Nephron (organoid): ENCODE measurements around the gene ATG2A.
A peak's percentile ranks its signal among the peaks of the same experiment; 100 is the strongest.

Experiments
- H3K27ac Mint-ChIP-seq, 3 experiments: 2 replicates each; pipeline ENCODE4 v1.8.0; 2020; ENCODE audit warnings: mixed read lengths in 3 of 3, mild to moderate bottlenecking in 2 of 3, moderate library complexity in 1 of 3
- H3K27me3 Mint-ChIP-seq: 2 replicates; pipeline ENCODE4 v1.8.0; 2021; ENCODE audit warnings: low read depth, mild to moderate bottlenecking, moderate library complexity, mixed read lengths
- H3K36me3 Mint-ChIP-seq: 2 replicates; pipeline ENCODE4 v1.8.0; 2020; ENCODE audit warnings: low read depth, mixed read lengths
- H3K4me1 Mint-ChIP-seq: 2 replicates; pipeline ENCODE4 v1.8.0; 2020; ENCODE audit warnings: mixed read lengths
- H3K4me3 Mint-ChIP-seq, 3 experiments: 2 replicates each; pipeline ENCODE4 v1.8.0; 2020; ENCODE audit warnings: mild to moderate bottlenecking in 3 of 3, mixed read lengths in 3 of 3, moderate library complexity in 2 of 3
- H3K9me3 Mint-ChIP-seq: 2 replicates; pipeline ENCODE4 v1.8.0; 2020; ENCODE audit warnings: mixed read lengths
- TF ChIP-seq, protein P1 (sequence below), 3 experiments: fragments of 200-600 bp; sonication (generic); IDR thresholded peaks; one replicate each; pipeline ENCODE4 v1.5.0; 2021; ENCODE audit warnings: antibody characterized with exemption in 3 of 3; ENCODE audit not compliant: unreplicated experiment in 3 of 3

Gene ATG2A

DNA sequence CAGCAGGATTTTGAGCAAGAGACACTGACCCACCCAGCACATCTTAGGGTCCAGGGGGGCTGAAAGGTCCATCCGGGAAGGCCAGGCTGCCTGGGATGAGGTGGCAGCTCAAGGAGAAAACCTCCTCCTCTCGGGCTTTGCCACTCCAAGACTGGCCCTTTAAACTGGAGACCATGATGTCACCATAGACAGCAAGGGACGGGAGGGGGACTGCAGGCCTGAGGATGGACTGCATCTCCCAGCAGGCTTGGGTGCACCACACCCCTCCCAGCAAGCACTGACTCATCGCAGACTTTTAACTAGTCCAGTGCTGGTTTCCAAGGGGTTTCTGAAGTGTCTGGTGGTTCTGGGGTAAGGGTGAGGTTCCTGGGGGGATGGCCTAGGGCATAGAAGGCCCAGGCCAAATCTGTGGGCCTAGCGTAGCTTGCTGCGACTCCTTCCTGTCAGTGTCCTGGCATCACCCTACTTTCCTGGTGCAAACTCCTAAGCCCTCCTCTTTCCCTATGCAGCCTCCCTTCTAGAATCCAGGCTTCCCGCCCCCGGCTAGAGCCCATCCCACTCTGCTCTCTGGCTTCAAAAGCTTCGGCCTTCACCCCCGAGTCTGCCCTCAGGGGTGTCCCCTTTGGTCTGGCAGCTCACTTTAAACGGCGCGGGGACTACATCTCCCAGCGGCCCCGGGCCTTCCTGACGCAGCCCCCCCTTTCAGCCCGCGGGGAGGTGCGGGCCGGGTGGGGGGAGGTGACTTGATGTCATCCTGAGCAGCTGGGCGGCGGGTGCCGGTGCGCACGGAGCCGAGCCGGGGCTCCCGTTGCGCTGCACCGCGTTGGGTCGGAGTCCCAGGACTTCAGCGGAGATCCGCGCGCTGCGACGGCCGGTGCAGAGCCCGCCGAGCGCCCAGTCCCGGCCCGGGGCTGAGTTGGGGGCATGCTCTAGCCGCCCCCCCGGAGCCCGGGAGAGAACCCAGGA is 7.2 kb upstream of the ATG2A start, which contains the start of gene PPP2R5B:
TSS of gene PPP2R5B (plus strand) at position 746 of the 966 bp plus-strand sequence. CDS start 1,046 bp downstream, outside the sequence.
- TF ChIP-seq, protein P1, sequence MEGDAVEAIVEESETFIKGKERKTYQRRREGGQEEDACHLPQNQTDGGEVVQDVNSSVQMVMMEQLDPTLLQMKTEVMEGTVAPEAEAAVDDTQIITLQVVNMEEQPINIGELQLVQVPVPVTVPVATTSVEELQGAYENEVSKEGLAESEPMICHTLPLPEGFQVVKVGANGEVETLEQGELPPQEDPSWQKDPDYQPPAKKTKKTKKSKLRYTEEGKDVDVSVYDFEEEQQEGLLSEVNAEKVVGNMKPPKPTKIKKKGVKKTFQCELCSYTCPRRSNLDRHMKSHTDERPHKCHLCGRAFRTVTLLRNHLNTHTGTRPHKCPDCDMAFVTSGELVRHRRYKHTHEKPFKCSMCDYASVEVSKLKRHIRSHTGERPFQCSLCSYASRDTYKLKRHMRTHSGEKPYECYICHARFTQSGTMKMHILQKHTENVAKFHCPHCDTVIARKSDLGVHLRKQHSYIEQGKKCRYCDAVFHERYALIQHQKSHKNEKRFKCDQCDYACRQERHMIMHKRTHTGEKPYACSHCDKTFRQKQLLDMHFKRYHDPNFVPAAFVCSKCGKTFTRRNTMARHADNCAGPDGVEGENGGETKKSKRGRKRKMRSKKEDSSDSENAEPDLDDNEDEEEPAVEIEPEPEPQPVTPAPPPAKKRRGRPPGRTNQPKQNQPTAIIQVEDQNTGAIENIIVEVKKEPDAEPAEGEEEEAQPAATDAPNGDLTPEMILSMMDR (IDR thresholded peaks at IDR 0.05; ENCODE audit: unreplicated experiment in 3 of 3), result no peak
- H3K4me3 Mint-ChIP-seq, result peak within 1 kb of the TSS; percentile 97 to 99 (median 99)
- H3K9me3 Mint-ChIP-seq, result no peaks in the 10 kb centered on the region
- H3K27ac Mint-ChIP-seq, result peak within 1 kb of the TSS; percentile 94 to 99 (median 98)
- peaks cover 8% of the 10 kb centered on the region for H3K36me3 Mint-ChIP-seq
- H3K27me3 Mint-ChIP-seq, result no peaks in the 10 kb centered on the region
- peaks cover 13% of the 10 kb centered on the region for H3K4me1 Mint-ChIP-seq

DNA sequence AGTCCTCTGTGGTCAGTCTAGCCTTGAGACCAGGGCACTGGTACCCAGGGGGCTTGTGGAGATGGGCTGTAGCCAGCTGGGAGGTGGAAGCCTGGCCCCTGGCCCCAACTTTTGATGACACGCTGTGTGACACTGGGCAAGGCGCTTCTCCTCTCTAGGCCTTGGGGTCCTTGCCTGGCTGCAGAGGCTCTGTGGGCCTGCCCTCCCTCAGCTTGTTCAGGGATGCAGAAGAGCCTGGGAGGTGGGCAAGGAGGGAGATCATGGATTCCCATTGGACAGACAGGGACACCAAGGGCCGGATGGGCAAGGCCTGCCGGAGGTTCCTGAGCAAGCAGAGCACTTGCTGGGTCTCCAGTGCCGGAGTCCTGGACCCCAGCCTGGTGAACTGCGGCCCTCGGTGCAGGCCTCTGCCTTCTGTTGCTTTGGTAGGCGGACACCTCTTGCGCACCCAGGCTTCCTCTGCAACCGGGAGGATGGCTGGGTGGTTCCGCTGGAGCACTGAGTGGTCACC is 6.2 kb upstream of the ATG2A start:
- Mint-ChIP-seq H3K27me3 (no peaks in the 10 kb centered on the region), H3K36me3 (peaks cover 7% of the 10 kb centered on the region), H3K4me3 (peak overlapping the region; percentile 29 to 99 (median 97)), H3K4me1 (peaks cover 13% of the 10 kb centered on the region), H3K27ac (peak overlapping the region in 1 of 3 experiments; percentile 99), H3K9me3 (no peaks in the 10 kb centered on the region)
- TF ChIP-seq, protein P1 (IDR thresholded peaks at IDR 0.05; ENCODE audit: unreplicated experiment in 3 of 3), result no peak

DNA sequence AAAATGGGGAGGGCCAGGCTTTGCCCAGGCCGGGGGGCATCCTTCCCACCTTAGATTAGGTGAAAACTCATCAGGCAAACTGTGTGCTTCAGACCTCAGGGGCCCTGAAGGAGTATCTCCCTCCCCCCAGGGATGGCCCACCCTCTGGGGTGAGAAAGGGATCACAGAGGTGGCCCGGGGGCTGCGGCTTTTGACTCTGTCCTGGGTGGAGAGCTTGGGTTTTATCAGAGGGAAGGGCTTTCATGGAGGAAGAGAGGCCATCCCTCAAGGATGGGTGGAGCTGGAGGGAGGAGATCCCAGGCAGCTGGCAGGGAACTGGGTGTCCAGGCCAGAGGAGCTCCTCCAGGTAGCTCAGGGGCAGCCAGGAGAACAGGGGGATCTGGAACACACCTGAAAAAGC is 4.4 kb upstream of the ATG2A start:
- Mint-ChIP-seq H3K27ac (peak overlapping the region in 1 of 3 experiments; percentile 39), H3K9me3 (no peaks in the 10 kb centered on the region), H3K36me3 (no peaks in the 10 kb centered on the region), H3K4me1 (peaks cover 22% of the 10 kb centered on the region), H3K4me3 (peak overlapping the region in 2 of 3 experiments; percentile 47 to 67), H3K27me3 (no peaks in the 10 kb centered on the region)
- TF ChIP-seq, protein P1 (IDR thresholded peaks at IDR 0.05; ENCODE audit: unreplicated experiment in 3 of 3), result no peak

DNA sequence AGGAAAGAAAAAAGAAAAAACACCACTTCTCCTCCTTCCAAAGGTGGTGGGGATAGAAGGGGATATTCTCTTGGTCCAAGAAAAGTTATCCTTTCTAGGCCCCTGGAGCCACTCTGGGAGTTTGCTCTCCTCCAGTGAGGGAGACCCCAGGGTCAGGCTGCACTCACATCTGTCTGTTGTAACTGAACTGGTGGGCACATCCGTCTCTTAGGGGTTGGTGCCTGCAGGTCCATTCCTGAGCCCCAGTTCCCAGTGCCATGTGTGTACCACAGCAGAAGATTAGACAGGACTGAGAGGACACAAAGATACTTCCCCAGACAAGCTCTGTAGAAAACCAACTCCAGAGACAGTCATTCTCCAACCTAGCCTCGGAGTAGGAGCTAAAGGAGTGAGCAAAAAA is 3.1 kb upstream of the ATG2A start:
- no peaks in the 10 kb centered on the region for H3K36me3 Mint-ChIP-seq
- H3K4me1 Mint-ChIP-seq, result peaks cover 22% of the 10 kb centered on the region
- H3K27ac Mint-ChIP-seq, result peak overlapping the region in 1 of 3 experiments; percentile 67
- H3K4me3 Mint-ChIP-seq, result no peak overlapping the region
- H3K9me3 Mint-ChIP-seq, result no peaks in the 10 kb centered on the region
- H3K27me3 Mint-ChIP-seq, result no peaks in the 10 kb centered on the region
- TF ChIP-seq, protein P1 (IDR thresholded peaks at IDR 0.05; ENCODE audit: unreplicated experiment in 3 of 3), result no peak

DNA sequence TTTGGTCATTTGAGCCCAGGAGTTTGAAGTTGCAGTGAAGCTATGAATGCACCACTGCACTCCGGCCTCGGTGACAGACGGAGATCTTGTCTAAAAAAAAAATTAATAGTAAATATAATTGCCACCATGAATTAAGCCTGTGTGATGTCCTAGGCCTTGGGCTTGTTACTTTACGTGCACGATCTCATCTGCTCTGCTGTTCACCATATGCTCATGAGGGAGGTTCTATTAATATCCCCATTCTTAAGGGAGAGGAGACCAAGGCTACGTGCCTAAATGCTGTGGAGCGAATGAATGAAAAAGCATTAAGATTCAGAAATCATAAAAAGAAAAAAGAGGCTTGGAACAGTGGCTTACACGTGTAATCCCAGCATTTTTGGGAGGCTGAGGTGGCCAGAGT is 2.6 kb upstream of the ATG2A start:
- H3K9me3 Mint-ChIP-seq, result no peaks in the 10 kb centered on the region
- peaks cover 1% of the 10 kb centered on the region for H3K36me3 Mint-ChIP-seq
- no peaks in the 10 kb centered on the region for H3K27me3 Mint-ChIP-seq
- H3K4me1 Mint-ChIP-seq, result peaks cover 22% of the 10 kb centered on the region
- peak overlapping the region in 2 of 3 experiments; percentile 26 to 67 for H3K27ac Mint-ChIP-seq
- TF ChIP-seq, protein P1 (IDR thresholded peaks at IDR 0.05; ENCODE audit: unreplicated experiment in 3 of 3), result no peak
- peak overlapping the region in 2 of 3 experiments; percentile 18 to 44 for H3K4me3 Mint-ChIP-seq
